HepG2 (cell line): Measurements from ENCODE around the gene COPS3. TPM values are rescaled to one million over a fixed set of nuclear protein-coding genes. Genes with fewer than 3 reads are reported as not detected.

Experiments used
- ATAC-seq: fragments of 200-7000 bp; cut with Tn5 transposase; 3 replicates; pipeline ENCODE4 v1.9.1; 2020; ENCODE audit warnings: mild to moderate bottlenecking, moderate library complexity
- BruUV-seq: library from RNA; stranded (reverse); fragments of 400-500 nt; replicated peaks from 2 replicates; lab custom pipeline; 2021; lab: Mats Ljungman, UMichigan
- CTCF ChIA-PET: fragments of 300-600 bp; formaldehyde crosslinking; extraction: SDS; loops from one replicate; lab custom pipeline; 2021; ENCODE audit warnings: low total read pairs, inconsistent platforms, low intra/inter-chr PET ratio; lab: Yijun Ruan, JAX
- POLR2A ChIA-PET: fragments of 350-600 bp; sonication (Branson Sonifier 250); formaldehyde crosslinking; loops from one replicate; lab custom pipeline; 2020; ENCODE audit warnings: antibody characterized with exemption, inconsistent platforms; lab: Yijun Ruan, JAX
- DNase-seq: peaks from one replicate; pipeline ENCODE4 v3.0.0-alpha.2; 2015; ENCODE audit warnings: low spot score
- FAIRE-seq: peaks from 3 replicates; lab custom pipeline; 2011; peaks lifted over from hg19 to GRCh38; lab: Jason Lieb, UNC
- H2AFZ ChIP-seq: one replicate; pipeline ENCODE4 v1.6.1; 2011; ENCODE audit warnings: low read length, inconsistent platforms
- H3K27ac ChIP-seq: fragments of 300-600 bp; 3 replicates; pipeline ENCODE4 v1.8.0; 2011; ENCODE audit warnings: mixed run types, mild to moderate bottlenecking, mixed read lengths, low read length, inconsistent platforms; ENCODE audit not compliant: insufficient read depth; ENCODE audit errors: extremely low read length
- H3K27me3 ChIP-seq, 2 experiments: fragments of 200-600 bp in 1 of 2; 2 replicates in 1 of 2; 3 replicates in 1 of 2; pipeline versions ENCODE4 v1.6.0 to v1.8.0; 2011; ENCODE audit warnings: low read length in 2 of 2, mild to moderate bottlenecking in 2 of 2, moderate library complexity in 2 of 2, inconsistent platforms in 1 of 2; ENCODE audit not compliant: insufficient read depth in 2 of 2, control insufficient read depth in 1 of 2
- H3K36me3 ChIP-seq, 2 experiments: fragments of 200-600 bp in 1 of 2; replicated peaks in 1 of 2; 2 replicates in 1 of 2; 3 replicates in 1 of 2; pipeline versions ENCODE4 v1.5.1 to v1.8.0; 2011; ENCODE audit warnings: low read length in 2 of 2, inconsistent platforms in 1 of 2; ENCODE audit not compliant: insufficient read depth in 2 of 2, control insufficient read depth in 1 of 2
- H3K4me1 ChIP-seq: 2 replicates; pipeline ENCODE4 v1.5.1; 2012; ENCODE audit warnings: low read length, inconsistent platforms; ENCODE audit not compliant: insufficient read depth
- H3K4me2 ChIP-seq: 2 replicates; pipeline ENCODE4 v1.6.0; 2011; ENCODE audit warnings: low read depth, low read length, inconsistent platforms
- H3K4me3 ChIP-seq, 3 experiments: fragments of 200-600 bp in 1 of 3; sonication (generic), shearing (Covaris generic) in 1 of 3; replicated peaks in 1 of 3; 2 replicates each; pipeline ENCODE4 v1.5.1; 2011 to 2016; ENCODE audit warnings: low read length in 3 of 3, inconsistent platforms in 2 of 3, low read depth in 2 of 3, mild to moderate bottlenecking in 2 of 3, control low read depth in 1 of 3, mixed read lengths in 1 of 3; ENCODE audit not compliant: insufficient read depth in 1 of 3
- H3K79me2 ChIP-seq: one replicate; pipeline ENCODE4 v1.6.1; 2011; ENCODE audit warnings: low read length, inconsistent platforms; ENCODE audit not compliant: insufficient read depth
- H3K9ac ChIP-seq: 2 replicates; pipeline ENCODE4 v1.6.0; 2011; ENCODE audit warnings: mild to moderate bottlenecking, low read depth, low read length, inconsistent platforms; ENCODE audit not compliant: insufficient read depth
- H3K9me3 ChIP-seq: 2 replicates; pipeline ENCODE4 v1.5.1; 2012; ENCODE audit warnings: mild to moderate bottlenecking, low read length
- H4K20me1 ChIP-seq: 2 replicates; pipeline ENCODE4 v1.6.0; 2011; ENCODE audit warnings: inconsistent platforms, mild to moderate bottlenecking, low read length, moderate library complexity; ENCODE audit not compliant: insufficient read depth
- ARID4A ChIP-seq: sonication (generic); formaldehyde crosslinking; IDR thresholded peaks from 2 replicates; pipeline ENCODE4 v1.5.0; 2020; ENCODE audit warnings: mild to moderate bottlenecking, missing genetic modification reagents, borderline replicate concordance
- CREBL2 ChIP-seq: sonication (generic); formaldehyde crosslinking; IDR thresholded peaks from 2 replicates; pipeline ENCODE4 v1.8.1; 2023; ENCODE audit warnings: missing genetic modification reagents, mild to moderate bottlenecking, borderline replicate concordance
- HIC2 ChIP-seq: sonication (generic); formaldehyde crosslinking; IDR thresholded peaks from 2 replicates; pipeline ENCODE4 v1.9.0; 2022; ENCODE audit warnings: low read depth, missing genetic modification reagents
- KLF16 ChIP-seq, 2 experiments: sonication (generic) in 1 of 2; formaldehyde crosslinking in 1 of 2; IDR thresholded peaks; 2 replicates each; pipeline versions ENCODE4 v1.6.1 to v1.8.0; 2016 to 2023; ENCODE audit warnings: missing genetic modification reagents in 2 of 2, missing compliant biosample characterization in 1 of 2
- KMT2A ChIP-seq: sonication (generic); formaldehyde crosslinking; IDR thresholded peaks from 2 replicates; pipeline ENCODE4 v1.4.0; 2020; ENCODE audit warnings: missing genetic modification reagents
- MLX ChIP-seq: IDR thresholded peaks from 2 replicates; pipeline ENCODE4 v1.6.1; 2016
- MTF1 ChIP-seq: sonication (generic); formaldehyde crosslinking; IDR thresholded peaks from 2 replicates; pipeline ENCODE4 v1.5.0; 2020; ENCODE audit warnings: missing genetic modification reagents
- NKX3-1 ChIP-seq: sonication (generic); formaldehyde crosslinking; IDR thresholded peaks from 2 replicates; pipeline ENCODE4 v1.5.0; 2020; ENCODE audit warnings: missing genetic modification reagents
- PATZ1 ChIP-seq: sonication (generic); formaldehyde crosslinking; IDR thresholded peaks from 2 replicates; pipeline ENCODE4 v1.4.0; 2020; ENCODE audit warnings: missing genetic modification reagents
- SRSF9 ChIP-seq: fragments of 200-400 bp; formaldehyde crosslinking; IDR thresholded peaks from 2 replicates; pipeline ENCODE4 v1.6.1; 2018; ENCODE audit warnings: borderline replicate concordance, mild to moderate bottlenecking, low read depth, low read length; ENCODE audit not compliant: insufficient read depth, poor library complexity, severe bottlenecking
- ZFP36 ChIP-seq: fragments of 150-350 bp; IDR thresholded peaks from 2 replicates; pipeline ENCODE4 v1.6.1; 2018; ENCODE audit warnings: borderline replicate concordance, low read length, low read depth; ENCODE audit not compliant: partially characterized antibody
- ZKSCAN1 ChIP-seq: fragments of 150-350 bp; IDR thresholded peaks from 2 replicates; pipeline ENCODE4 v1.6.1; 2014; ENCODE audit warnings: low read length
- ZNF101 ChIP-seq: sonication (generic); formaldehyde crosslinking; IDR thresholded peaks from 2 replicates; pipeline ENCODE4 v1.4.0; 2020; ENCODE audit warnings: mild to moderate bottlenecking, low read depth, missing genetic modification reagents, borderline replicate concordance
- ZNF546 ChIP-seq: sonication (generic); formaldehyde crosslinking; conservative IDR thresholded peaks from 2 replicates; pipeline ENCODE4 v1.8.1; 2023; ENCODE audit warnings: mild to moderate bottlenecking, missing genetic modification reagents
- ZNF672 ChIP-seq: sonication (generic); formaldehyde crosslinking; IDR thresholded peaks from 2 replicates; pipeline ENCODE4 v1.8.1; 2022; ENCODE audit warnings: missing genetic modification reagents
- WGBS: methylation state at CpG from one replicate; pipeline ENCODE4 v1.1.6; 2017; ENCODE audit warnings: low lambda C conversion rate; 5-methylcytosine and 5-hydroxymethylcytosine counted together
- in situ Hi-C: cut with HindIII; loops from 2 replicates; pipeline ENCODE4 v1.10.0; 2017; ENCODE audit warnings: low pct_unique_long_range_greater_than_20kb; ENCODE audit not compliant: extremely low pct_ligation_motif_present
- intact Hi-C: fragments of 100-400 bp; cut with micrococcal nuclease; formaldehyde crosslinking; loops from one replicate; pipeline ENCODE4 v1.10.0; 2022; ENCODE audit not compliant: unreplicated experiment
- polyA plus RNA-seq, 8 experiments: library from polyadenylated mRNA; depleted of rRNA in 3 of 8; stranded (reverse) in 7 of 8; unstranded in 1 of 8; fragments of >200 nt; fragmentation: Illumina TruSeq in 4 of 8; extraction: Trizol in 4 of 8; gene quantifications; 2 replicates each; pipeline versions ENCODE4 v1.2.1 to v1.2.3, GENCODE V29; 2011 to 2016; ENCODE audit warnings: low read depth in 4 of 8, missing spikeins in 1 of 8, mixed read lengths in 1 of 8; ENCODE audit not compliant: insufficient read depth in 1 of 8
- total RNA-seq, 5 experiments: library from RNA; depleted of rRNA; stranded (reverse); fragments of >200 nt; fragmentation: Illumina TruSeq; extraction: Trizol; gene quantifications; 2 replicates each; pipeline ENCODE4 v1.2.3, GENCODE V29; 2016; ENCODE audit warnings: low read depth in 1 of 5

The COPS3 gene
- total and polyA plus RNA-seq, 2 of the 13 experiments (the other 11 are each of a cell fraction or from before 2014, with no cell fraction given), result 46.3 to 103 TPM

GRCh38 chr17:17242246-17242645 lies 38.8 kb downstream of the COPS3 start (continued):
- TF ChIP-seq MLX (CRISPR knock-in tag) (no peak), ZNF672 (CRISPR knock-in tag) (no peak)

GRCh38 chr17:17241656-17242055 lies 39.4 kb downstream of the COPS3 start:
- DNase-seq, result no peak
- Histone ChIP-seq H4K20me1 (no peaks in the 10 kb centered on the region), H3K4me2 (no peak overlapping the region), H3K27me3 (no peaks in the 10 kb centered on the region), H2AFZ (no peak overlapping the region), H3K4me1 (peaks cover 8% of the 10 kb centered on the region), H3K27ac (no peak overlapping the region), H3K9me3 (no peaks in the 10 kb centered on the region), H3K9ac (no peak overlapping the region), H3K4me3 (no peak overlapping the region), H3K36me3 (peaks cover 0 to 6% of the 10 kb centered on the region in 2 experiments; a peak in 1 of 5 replicates), H3K79me2 (peaks cover 2% of the 10 kb centered on the region)
- ChIA-PET POLR2A (no interaction called here), CTCF (no interaction called here)
- intact Hi-C loops (no loop called here), in situ Hi-C loops (no loop called here)
- no TSS peak for BruUV-seq
- no peak for ATAC-seq
- WGBS, result 90% methylated on average over 10 of the region's 10 CpGs
- FAIRE-seq, result no peak
- no peak for TF ChIP-seq ZKSCAN1
- no peak for TF ChIP-seq HIC2 (CRISPR knock-in tag)
- no peak for TF ChIP-seq KLF16 (CRISPR knock-in tag; IDR thresholded peaks at IDR 0.05)
- TF ChIP-seq ZNF101 (CRISPR knock-in tag), result no peak
- TF ChIP-seq ZFP36, result no peak
- TF ChIP-seq KMT2A (CRISPR knock-in tag), result no peak
- TF ChIP-seq SRSF9, result no peak
- no peak for TF ChIP-seq CREBL2 (CRISPR knock-in tag)
- no peak for TF ChIP-seq ZNF546 (CRISPR knock-in tag)
- TF ChIP-seq ARID4A (CRISPR knock-in tag), result no peak
- TF ChIP-seq MTF1 (CRISPR knock-in tag), result no peak
- TF ChIP-seq PATZ1 (CRISPR knock-in tag), result no peak
- no peak for TF ChIP-seq NKX3-1
